ENCODE results near the gene SH3PXD2A. TPM values are rescaled to one million over a fixed set of nuclear protein-coding genes. Genes with fewer than 3 reads are reported as not detected.

Gene SH3PXD2A
- total and polyA plus RNA-seq, 10 of the 15 experiments (the other 5 are each of a cell fraction or from before 2014, with no cell fraction given), result 0.63 to 14.0 (median 4.4) TPM

GRCh38 chr10:103610083-103610472, 245.3 kb downstream of the SH3PXD2A start:
- H3K4me1 ChIP-seq (ENCODE audit: control insufficient read depth, insufficient read depth, low read length), result no peaks in the 10 kb centered on the region
- no TSS peak for BruUV-seq (replicated peaks)
- peaks cover 12 to 30% of the 10 kb centered on the region in 2 experiments; a peak in 3 of 4 replicates for H3K36me3 ChIP-seq (ENCODE audit: control insufficient read depth in 2 of 2, insufficient read depth in 2 of 2, low read length in 1 of 2)
- RAD21 ChIA-PET (ENCODE audit: unreplicated experiment), result no interaction called here
- POLR2A ChIA-PET, result no interaction called here
- H3K27me3 ChIP-seq (replicated peaks in 1 of 2; ENCODE audit: control insufficient read depth in 2 of 2, insufficient read depth in 2 of 2, low read length in 1 of 2), result no peaks in the 10 kb centered on the region
- no peak overlapping the region for H3K27ac ChIP-seq (ENCODE audit: control insufficient read depth, insufficient read depth)
- no peak overlapping the region for H3K4me2 ChIP-seq (ENCODE audit: control insufficient read depth, insufficient read depth)
- ATAC-seq, result no peak
- no peak for DNase-seq (ENCODE audit: low read depth, low spot score)
- H3K4me3 ChIP-seq, result no peak overlapping the region
- TF ChIP-seq KAT2A (conservative IDR thresholded peaks at IDR 0.05; ENCODE audit: control insufficient read depth, low read depth, low read length) (no peak), MYB (IDR thresholded peaks at IDR 0.05; ENCODE audit: borderline replicate concordance, low read depth, low read length) (no peak), PRDM15 (CRISPR knock-in tag; IDR thresholded peaks at IDR 0.05) (no peak), HDGF (IDR thresholded peaks at IDR 0.05) (no peak), KDM1A (IDR thresholded peaks at IDR 0.05; ENCODE audit: borderline replicate concordance) (no peak), MEF2B (IDR thresholded peaks at IDR 0.05; ENCODE audit: partially characterized antibody, poor library complexity, severe bottlenecking) (no peak)
- FAIRE-seq, result no peak
- H3K9me3 ChIP-seq (replicated peaks; ENCODE audit: control insufficient read depth, insufficient read depth, low read length), result no peaks in the 10 kb centered on the region
- WGBS (ENCODE audit: insufficient coverage, insufficient replicate concordance, low lambda C conversion rate, missing lambda C conversion rate), result 21% methylated on average over 2 of the region's 2 CpGs
- H4K20me1 ChIP-seq (ENCODE audit: control insufficient read depth, insufficient read depth), result no peaks in the 10 kb centered on the region
- intact Hi-C loops (cut with micrococcal nuclease; ENCODE audit: unreplicated experiment) (no loop called here), in situ Hi-C loops (cut with MboI) (no loop called here)
- H3K79me2 ChIP-seq (ENCODE audit: control insufficient read depth, insufficient read depth, low read length), result no peaks in the 10 kb centered on the region
- H2AFZ ChIP-seq (ENCODE audit: control insufficient read depth, low read depth, low read length), result no peak overlapping the region
- CTCF ChIA-PET, result interaction anchor here (0.8 to 2.9 kb wide), 4 partner anchors 20 to 80 kb away, joined by 3 to 16 read pairs (median 3); no protein-coding TSS in a partner anchor
- SMC1A ChIA-PET (ENCODE audit: uncharacterized antibody, unreplicated experiment), result interaction anchor here (1.1 kb wide), 1 partner anchor 69 kb away, joined by 3 read pairs; no protein-coding TSS in a partner anchor
- H3K9ac ChIP-seq (ENCODE audit: control insufficient read depth, insufficient read depth, low read length), result no peak overlapping the region

Data from GM12878 (cell line).